ENCODE data around the gene KANSL2. TPM values are rescaled to one million over a fixed set of nuclear protein-coding genes. Genes with fewer than 3 reads are reported as not detected.

KANSL2 gene
- polyA plus RNA-seq, 2 of the 4 experiments (the other 2 are of a cell fraction), result 30.3 to 62.8 TPM

DNA sequence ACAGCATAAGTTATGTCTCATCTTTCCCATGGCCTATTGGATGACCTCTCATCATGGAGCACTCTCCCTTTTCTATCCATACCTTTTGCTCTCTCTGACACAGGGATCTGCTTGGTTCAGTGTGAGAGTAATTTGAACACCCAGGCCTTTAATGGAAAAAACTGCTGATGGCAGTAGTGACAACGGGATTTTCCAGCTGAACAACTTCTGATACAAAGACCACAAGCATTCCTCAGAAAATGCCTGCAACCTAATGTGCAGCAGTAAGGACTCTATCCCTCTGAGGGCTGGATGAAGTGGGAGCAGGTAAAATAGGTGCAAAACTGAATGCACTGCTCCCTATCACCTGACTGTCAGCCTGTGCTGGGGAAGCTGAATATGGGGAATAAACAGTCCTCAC lies 51.0 kb downstream of the KANSL2 start:
- ChIA-PET CTCF (interaction anchor here (1.3 to 3.2 kb wide), 2 partner anchors 9 to 12 kb away, joined by 3 to 14 read pairs; no protein-coding TSS in a partner anchor), POLR2A (no interaction called here)
- no peaks in the 10 kb centered on the region for H3K9me3 ChIP-seq
- no peak for TF ChIP-seq HOXA7 (CRISPR knock-in tag; IDR thresholded peaks at IDR 0.05)
- TF ChIP-seq CHD2 (IDR thresholded peaks at IDR 0.05; ENCODE audit: low read length, partially characterized antibody), result no peak
- TF ChIP-seq SMC3 (IDR thresholded peaks at IDR 0.05), result no peak
- TF ChIP-seq HES2 (IDR thresholded peaks at IDR 0.05), result no peak
- no peak for TF ChIP-seq KDM1A (IDR thresholded peaks at IDR 0.05; ENCODE audit: low read depth)
- no peak overlapping the region for H3K27ac ChIP-seq
- ATAC-seq (no peak), DNase-seq (ENCODE audit: low read depth in 1 of 2, low spot score in 1 of 2) (no peak), FAIRE-seq (no peak)
- WGBS (ENCODE audit: missing lambda C conversion rate), result 16% methylated on average over 1 of the region's 1 CpG
- H3K4me3 ChIP-seq, result no peak overlapping the region
- no peaks in the 10 kb centered on the region for H3K4me1 ChIP-seq
- no peak overlapping the region for H3K4me2 ChIP-seq

GRCh38 chr12:48630346-48630745 lies 51.7 kb downstream of the KANSL2 start:
- H3K9me3 ChIP-seq, result no peaks in the 10 kb centered on the region
- H3K4me2 ChIP-seq, result no peak overlapping the region
- no peaks in the 10 kb centered on the region for H3K4me1 ChIP-seq
- FAIRE-seq, result no peak
- ChIA-PET POLR2A (no interaction called here), CTCF (interaction anchor here (2.1 kb wide), 1 partner anchor 12 kb away, joined by 12 read pairs; no protein-coding TSS in a partner anchor)
- no peak for TF ChIP-seq BHLHE40 (IDR thresholded peaks at IDR 0.05; ENCODE audit: low read depth, low read length)
- H3K27ac ChIP-seq, result no peak overlapping the region
- H3K4me3 ChIP-seq, result no peak overlapping the region
- no peak for ATAC-seq
- DNase-seq (ENCODE audit: low read depth in 1 of 2, low spot score in 1 of 2), result no peak

DNA sequence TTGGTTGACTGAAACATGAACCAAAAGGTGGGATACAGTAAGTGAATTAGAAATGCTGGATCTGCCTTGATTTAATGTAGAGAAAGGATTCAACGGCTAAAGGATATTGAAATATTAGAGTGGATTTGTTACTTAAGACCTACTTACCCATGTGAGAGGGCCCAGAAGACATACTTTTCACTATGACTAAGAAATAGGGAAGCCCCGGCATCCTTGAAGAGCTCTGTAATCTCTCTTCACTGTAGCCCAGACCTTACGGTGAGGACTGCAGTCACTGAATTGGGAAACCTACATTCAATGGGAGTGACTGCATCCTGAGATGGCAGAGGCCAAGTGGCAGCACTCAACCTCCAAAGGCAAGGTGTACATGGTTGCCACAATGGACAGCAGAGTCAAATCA lies 52.5 kb downstream of the KANSL2 start:
- no peak for DNase-seq (ENCODE audit: low read depth in 1 of 2, low spot score in 1 of 2)
- ChIA-PET POLR2A (no interaction called here), CTCF (interaction anchor here (0.6 to 2.1 kb wide), 3 partner anchors 9 to 472 kb away, joined by 3 to 12 read pairs (median 3); partner anchors contain the start of gene ASB8)
- H3K9me3 ChIP-seq, result no peaks in the 10 kb centered on the region
- 74% methylated on average over 3 of the region's 3 CpGs for WGBS (ENCODE audit: missing lambda C conversion rate)
- TF ChIP-seq E2F6 (IDR thresholded peaks at IDR 0.05; ENCODE audit: borderline replicate concordance, low read depth) (no peak), ZNF302 (CRISPR knock-in tag; IDR thresholded peaks at IDR 0.05) (no peak), SREBF2 (IDR thresholded peaks at IDR 0.05) (no peak), KDM1A (IDR thresholded peaks at IDR 0.05; ENCODE audit: low read depth) (no peak), MAX (IDR thresholded peaks at IDR 0.05) (no peak), KDM5A (IDR thresholded peaks at IDR 0.05) (no peak), CBX2 (IDR thresholded peaks at IDR 0.05; ENCODE audit: borderline replicate concordance, low read depth) (no peak), MAZ (IDR thresholded peaks at IDR 0.05; ENCODE audit: borderline replicate concordance, low read depth, low read length) (no peak), EP300 (IDR thresholded peaks at IDR 0.05) (no peak), POLR2AphosphoS2 (conservative IDR thresholded peaks at IDR 0.05; ENCODE audit: low read length) (no peak), FOSB (CRISPR knock-in tag; IDR thresholded peaks at IDR 0.05) (no peak), RNF2 (IDR thresholded peaks at IDR 0.05; ENCODE audit: borderline replicate concordance, low read depth) (no peak), CBX8 (IDR thresholded peaks at IDR 0.05) (no peak)
- TF ChIP-seq, protein P1, sequence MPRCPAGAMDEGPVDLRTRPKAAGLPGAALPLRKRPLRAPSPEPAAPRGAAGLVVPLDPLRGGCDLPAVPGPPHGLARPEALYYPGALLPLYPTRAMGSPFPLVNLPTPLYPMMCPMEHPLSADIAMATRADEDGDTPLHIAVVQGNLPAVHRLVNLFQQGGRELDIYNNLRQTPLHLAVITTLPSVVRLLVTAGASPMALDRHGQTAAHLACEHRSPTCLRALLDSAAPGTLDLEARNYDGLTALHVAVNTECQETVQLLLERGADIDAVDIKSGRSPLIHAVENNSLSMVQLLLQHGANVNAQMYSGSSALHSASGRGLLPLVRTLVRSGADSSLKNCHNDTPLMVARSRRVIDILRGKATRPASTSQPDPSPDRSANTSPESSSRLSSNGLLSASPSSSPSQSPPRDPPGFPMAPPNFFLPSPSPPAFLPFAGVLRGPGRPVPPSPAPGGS (IDR thresholded peaks at IDR 0.05), result no peak
- TF ChIP-seq, protein P2, sequence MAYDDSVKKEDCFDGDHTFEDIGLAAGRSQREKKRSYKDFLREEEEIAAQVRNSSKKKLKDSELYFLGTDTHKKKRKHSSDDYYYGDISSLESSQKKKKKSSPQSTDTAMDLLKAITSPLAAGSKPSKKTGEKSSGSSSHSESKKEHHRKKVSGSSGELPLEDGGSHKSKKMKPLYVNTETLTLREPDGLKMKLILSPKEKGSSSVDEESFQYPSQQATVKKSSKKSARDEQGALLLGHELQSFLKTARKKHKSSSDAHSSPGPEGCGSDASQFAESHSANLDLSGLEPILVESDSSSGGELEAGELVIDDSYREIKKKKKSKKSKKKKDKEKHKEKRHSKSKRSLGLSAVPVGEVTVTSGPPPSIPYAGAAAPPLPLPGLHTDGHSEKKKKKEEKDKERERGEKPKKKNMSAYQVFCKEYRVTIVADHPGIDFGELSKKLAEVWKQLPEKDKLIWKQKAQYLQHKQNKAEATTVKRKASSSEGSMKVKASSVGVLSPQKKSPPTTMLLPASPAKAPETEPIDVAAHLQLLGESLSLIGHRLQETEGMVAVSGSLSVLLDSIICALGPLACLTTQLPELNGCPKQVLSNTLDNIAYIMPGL (CRISPR knock-in tag; IDR thresholded peaks at IDR 0.05; ENCODE audit: borderline replicate concordance), result no peak
- no peak overlapping the region for H3K4me3 ChIP-seq
- H3K4me1 ChIP-seq, result no peaks in the 10 kb centered on the region
- H3K4me2 ChIP-seq, result no peak overlapping the region
- FAIRE-seq, result no peak
- H3K27ac ChIP-seq, result no peak overlapping the region
- ATAC-seq, result no peak

Measured in A549 (cell line).